AG09309 (cell line): Measurements from ENCODE around the gene TMA7B.

ENCODE experiments used
- DNase-seq: peaks from one replicate; pipeline ENCODE4 v3.0.0-alpha.2; 2010; ENCODE audit warnings: low read depth
- H3K4me3 ChIP-seq: 2 replicates; pipeline ENCODE4 v1.5.1; 2011; ENCODE audit warnings: mild to moderate bottlenecking, low read depth, low read length, moderate library complexity; ENCODE audit not compliant: control insufficient read depth
- TF ChIP-seq, protein P1 (sequence below): IDR thresholded peaks from 2 replicates; pipeline ENCODE4 v1.5.1; 2011; ENCODE audit warnings: mild to moderate bottlenecking, low read depth, low read length, inconsistent platforms; ENCODE audit not compliant: insufficient read depth, control insufficient read depth; ENCODE audit errors: missing control alignments

Gene TMA7B

DNA sequence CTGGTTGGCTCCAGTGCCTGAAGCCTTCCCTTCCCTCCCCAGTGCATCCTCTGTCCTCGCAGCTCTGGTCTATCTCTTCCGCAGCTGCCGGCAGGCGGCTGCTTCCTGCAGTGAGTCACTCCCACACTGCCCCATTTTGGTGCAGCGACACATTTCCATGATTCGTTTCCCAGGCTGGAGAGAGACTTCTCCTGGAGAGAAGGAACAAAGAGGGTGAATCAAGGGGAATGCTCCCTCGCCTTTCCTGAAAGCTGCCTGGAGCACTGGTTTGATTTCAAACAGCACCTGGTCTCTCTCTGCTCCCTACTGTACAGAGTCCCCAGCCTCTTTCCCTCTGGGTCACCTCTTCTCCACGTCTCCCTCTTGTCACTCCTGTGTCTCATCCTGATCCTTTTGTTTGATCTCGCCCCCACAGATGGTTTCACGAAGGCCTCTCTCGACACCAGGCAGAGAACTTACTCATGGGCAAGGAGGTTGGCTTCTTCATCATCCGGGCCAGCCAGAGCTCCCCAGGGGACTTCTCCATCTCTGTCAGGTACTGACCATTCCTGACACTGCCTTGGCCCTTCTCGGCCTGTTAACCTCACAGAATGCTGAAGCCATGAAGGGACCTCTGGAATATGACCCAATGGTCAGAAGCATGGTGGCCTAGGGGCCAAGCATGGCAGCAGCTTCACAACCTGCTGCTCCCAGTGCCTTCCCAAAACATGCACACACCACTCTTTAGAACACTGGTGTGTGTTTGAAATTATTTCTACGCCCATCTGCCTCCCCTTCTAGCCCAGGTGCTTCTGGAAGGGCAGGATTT lies at the start of gene TMA7B:
TMA7B (plus strand) TSS at position 758 of the 808 bp plus-strand sequence. CDS start 3,978 bp downstream, outside the sequence.
- TF ChIP-seq, protein P1, sequence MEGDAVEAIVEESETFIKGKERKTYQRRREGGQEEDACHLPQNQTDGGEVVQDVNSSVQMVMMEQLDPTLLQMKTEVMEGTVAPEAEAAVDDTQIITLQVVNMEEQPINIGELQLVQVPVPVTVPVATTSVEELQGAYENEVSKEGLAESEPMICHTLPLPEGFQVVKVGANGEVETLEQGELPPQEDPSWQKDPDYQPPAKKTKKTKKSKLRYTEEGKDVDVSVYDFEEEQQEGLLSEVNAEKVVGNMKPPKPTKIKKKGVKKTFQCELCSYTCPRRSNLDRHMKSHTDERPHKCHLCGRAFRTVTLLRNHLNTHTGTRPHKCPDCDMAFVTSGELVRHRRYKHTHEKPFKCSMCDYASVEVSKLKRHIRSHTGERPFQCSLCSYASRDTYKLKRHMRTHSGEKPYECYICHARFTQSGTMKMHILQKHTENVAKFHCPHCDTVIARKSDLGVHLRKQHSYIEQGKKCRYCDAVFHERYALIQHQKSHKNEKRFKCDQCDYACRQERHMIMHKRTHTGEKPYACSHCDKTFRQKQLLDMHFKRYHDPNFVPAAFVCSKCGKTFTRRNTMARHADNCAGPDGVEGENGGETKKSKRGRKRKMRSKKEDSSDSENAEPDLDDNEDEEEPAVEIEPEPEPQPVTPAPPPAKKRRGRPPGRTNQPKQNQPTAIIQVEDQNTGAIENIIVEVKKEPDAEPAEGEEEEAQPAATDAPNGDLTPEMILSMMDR = peak; percentile 46
- no peak within 1 kb of the TSS for H3K4me3 ChIP-seq
- no peak for DNase-seq

GRCh38 chr22:39910876-39911613 lies 49.2 kb upstream of the TMA7B start:
- H3K4me3 ChIP-seq = no peak overlapping the region
- no peak for DNase-seq
- TF ChIP-seq, protein P1 = no peak

DNA sequence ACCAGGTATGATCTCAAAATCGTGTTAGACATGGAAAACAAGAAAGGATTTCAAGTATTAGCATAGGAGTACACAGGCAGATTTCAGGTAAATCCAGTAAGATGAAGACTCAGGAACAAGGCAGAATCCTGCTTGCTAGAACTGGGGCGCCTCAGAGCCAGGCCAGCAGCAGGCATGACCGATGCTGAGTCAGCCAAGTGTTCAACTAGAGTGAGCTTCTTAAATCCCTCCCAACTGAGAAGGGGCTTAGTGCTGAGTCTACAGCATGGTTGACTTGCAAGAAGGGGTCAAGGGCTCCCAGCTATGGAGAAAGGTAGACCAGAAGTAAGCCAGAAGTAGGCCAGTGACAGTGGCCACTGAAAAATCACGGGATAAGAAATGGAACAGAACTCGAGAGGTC lies 46.9 kb upstream of the TMA7B start:
- H3K4me3 ChIP-seq = no peak overlapping the region
- TF ChIP-seq, protein P1 = no peak
- no peak for DNase-seq

DNA sequence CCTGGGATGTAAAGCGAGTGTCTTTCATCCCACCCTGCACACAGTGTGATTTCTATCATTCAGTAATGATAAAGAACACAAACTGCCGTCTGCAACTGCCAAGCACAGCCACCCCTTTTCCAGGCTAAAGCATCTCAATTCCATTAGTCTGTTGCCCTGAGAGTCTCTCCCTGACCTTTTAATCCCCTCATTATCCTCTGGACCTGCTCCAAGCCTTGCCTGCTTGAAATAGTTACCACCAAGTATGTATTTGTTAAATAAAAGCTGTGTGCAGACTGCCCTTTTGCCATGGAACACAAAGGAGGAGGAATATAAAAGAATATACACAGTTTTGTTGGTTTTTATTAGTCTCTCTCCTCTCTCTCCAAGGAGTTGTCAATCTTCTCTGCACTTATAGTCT lies 46.3 kb upstream of the TMA7B start:
- TF ChIP-seq, protein P1 = no peak
- H3K4me3 ChIP-seq = no peak overlapping the region
- no peak for DNase-seq

GRCh38 chr22:39914584-39914983 lies 45.6 kb upstream of the TMA7B start:
- H3K4me3 ChIP-seq = no peak overlapping the region
- DNase-seq = no peak
- TF ChIP-seq, protein P1 = no peak

GRCh38 chr22:39915295-39915726 lies 44.9 kb upstream of the TMA7B start:
- TF ChIP-seq, protein P1 = no peak
- no peak for DNase-seq
- no peak overlapping the region for H3K4me3 ChIP-seq
